SU-DHL-6 (cell line): ENCODE results near the gene CSPG5.

Experiments
- CTCF ChIP-seq: fragments of 200-600 bp; sonication (generic); IDR thresholded peaks from one replicate; pipeline ENCODE4 v1.5.1; 2017; ENCODE audit warnings: antibody characterized with exemption, mild to moderate bottlenecking, low read length, moderate library complexity; ENCODE audit not compliant: insufficient read depth, poor library complexity, severe bottlenecking
- EZH2phosphoT487 ChIP-seq: fragments of 200-600 bp; sonication (generic), shearing (Covaris generic); conservative IDR thresholded peaks from 2 replicates; pipeline ENCODE4 v1.6.1; 2018; ENCODE audit warnings: mild to moderate bottlenecking, antibody characterized with exemption, low read length, moderate library complexity, mixed read lengths

GRCh38 chr3:47581835-47582234, 3.2 kb upstream of the CSPG5 start:
- TF ChIP-seq CTCF, result no peak
- no peak for TF ChIP-seq EZH2phosphoT487
